GM18499 (cell line): ENCODE results near the gene PRRG2.

ENCODE experiments used
- ATAC-seq: cut with Tn5 transposase; IDR thresholded peaks from one replicate; pipeline ENCODE4 v1.9.1; 2021; ENCODE audit warnings: moderate number of reproducible peaks; ENCODE audit not compliant: insufficient read depth, unreplicated experiment

PRRG2 gene

GRCh38 chr19:49581007-49581508 lies at the start of gene PRRG2:
TSS of gene PRRG2 (plus strand) at chr19:49581316. CDS start at chr19:49583220, 1,904 bp downstream.
- ATAC-seq: no peak

GRCh38 chr19:49533551-49534488 lies 47.3 kb upstream of the PRRG2 start:
- ATAC-seq: no peak

- no peak for ATAC-seq
Measured at GRCh38 chr19:49534632-49535385, 46.3 kb upstream of the PRRG2 start.

- ATAC-seq: no peak
Measured at GRCh38 chr19:49536921-49537462, 44.1 kb upstream of the PRRG2 start.

GRCh38 chr19:49538643-49539042 lies 42.5 kb upstream of the PRRG2 start:
- no peak for ATAC-seq

GRCh38 chr19:49539192-49539952 lies 41.7 kb upstream of the PRRG2 start:
- no peak for ATAC-seq

- no peak for ATAC-seq
Measured at GRCh38 chr19:49541914-49542313, 39.2 kb upstream of the PRRG2 start.

- ATAC-seq: no peak
Measured at GRCh38 chr19:49542446-49542845, 38.7 kb upstream of the PRRG2 start.

- ATAC-seq: no peak
Measured at GRCh38 chr19:49543032-49543431, 38.1 kb upstream of the PRRG2 start.

GRCh38 chr19:49544154-49544553 lies 37.0 kb upstream of the PRRG2 start:
- no peak for ATAC-seq

GRCh38 chr19:49546825-49547565 lies 34.1 kb upstream of the PRRG2 start:
- ATAC-seq: no peak

GRCh38 chr19:49549045-49549444 lies 32.1 kb upstream of the PRRG2 start:
- ATAC-seq: no peak

- ATAC-seq: no peak
Measured at GRCh38 chr19:49551531-49551930, 29.6 kb upstream of the PRRG2 start.

- no peak for ATAC-seq
Measured at GRCh38 chr19:49552749-49553148, 28.4 kb upstream of the PRRG2 start.

- ATAC-seq: no peak
Measured at GRCh38 chr19:49553451-49554271, 27.5 kb upstream of the PRRG2 start.

- ATAC-seq: no peak
Measured at GRCh38 chr19:49554701-49555181, 26.4 kb upstream of the PRRG2 start.

GRCh38 chr19:49555600-49556411 lies 25.3 kb upstream of the PRRG2 start:
- ATAC-seq: no peak
